K562 (cell line): ENCODE results near the gene ANTKMT. TPM values are rescaled to one million over a fixed set of nuclear protein-coding genes. Genes with fewer than 3 reads are reported as not detected.
A peak's percentile ranks its signal among the peaks of the same experiment; 100 is the strongest.

Experiments used
- ATAC-seq: fragments of 200-7000 bp; cut with Tn5 transposase; 3 replicates; pipeline ENCODE4 v1.9.1; 2020; ENCODE audit warnings: moderate library complexity
- BruUV-seq: library from RNA; stranded (reverse); fragments of 400-500 nt; replicated peaks from 2 replicates; lab custom pipeline; 2021; lab: Mats Ljungman, UMichigan
- CTCF ChIA-PET: fragments of 300-600 bp; formaldehyde crosslinking; extraction: SDS; loops from one replicate; lab custom pipeline; 2021; ENCODE audit warnings: low intra/inter-chr PET ratio; lab: Yijun Ruan, JAX
- POLR2A ChIA-PET: fragments of 300-600, 350-650 bp; sonication (Branson Sonifier 250); formaldehyde crosslinking; extraction: SDS; loops from one replicate; lab custom pipeline; 2021; ENCODE audit warnings: antibody characterized with exemption, inconsistent platforms; lab: Yijun Ruan, JAX
- DNase-seq, 4 experiments: peaks; one replicate each; pipeline versions ENCODE4 v3.0.0 to v3.0.0-alpha.2; 2011 to 2018; ENCODE audit warnings: low spot score in 3 of 4, mixed read lengths in 3 of 4; ENCODE audit errors: extremely low read depth in 1 of 4
- FAIRE-seq: peaks from 2 replicates; lab custom pipeline; 2011; peaks lifted over from hg19 to GRCh38; lab: Jason Lieb, UNC
- H2AFZ ChIP-seq: 2 replicates; pipeline ENCODE4 v1.6.0; 2011; ENCODE audit warnings: low read depth, low read length, control low read depth, inconsistent platforms
- H3K27ac ChIP-seq: fragments of 200-600 bp; 3 replicates; pipeline ENCODE4 v1.8.0; 2011; ENCODE audit warnings: low read depth, mild to moderate bottlenecking, control low read depth, inconsistent platforms, low read length, moderate library complexity, mixed read lengths; ENCODE audit errors: extremely low read depth
- H3K27me3 ChIP-seq, 2 experiments: fragments of 300-600 bp in 1 of 2; 2 replicates in 1 of 2; 3 replicates in 1 of 2; pipeline versions ENCODE4 v1.6.0 to v1.8.0; 2011; ENCODE audit warnings: inconsistent platforms in 2 of 2, low read length in 2 of 2, mild to moderate bottlenecking in 1 of 2, mixed read lengths in 1 of 2, moderate library complexity in 1 of 2; ENCODE audit not compliant: control insufficient read depth in 2 of 2, insufficient read depth in 2 of 2
- H3K36me3 ChIP-seq: fragments of 300-600 bp; 3 replicates; pipeline ENCODE4 v1.8.0; 2011; ENCODE audit warnings: mild to moderate bottlenecking, low read length, inconsistent platforms; ENCODE audit not compliant: control insufficient read depth, insufficient read depth
- H3K4me1 ChIP-seq, 2 experiments: fragments of 200-600 bp in 1 of 2; replicated peaks in 1 of 2; 2 replicates in 1 of 2; 3 replicates in 1 of 2; pipeline versions ENCODE4 v1.5.1 to v1.8.0; 2011; ENCODE audit warnings: inconsistent platforms in 2 of 2, low read length in 2 of 2, mild to moderate bottlenecking in 1 of 2, mixed read lengths in 1 of 2, moderate library complexity in 1 of 2; ENCODE audit not compliant: control insufficient read depth in 2 of 2, insufficient read depth in 2 of 2
- H3K4me2 ChIP-seq: 2 replicates; pipeline ENCODE4 v1.6.1; 2011; ENCODE audit warnings: low read length, control low read depth, inconsistent platforms, mixed read lengths; ENCODE audit not compliant: insufficient read depth
- H3K4me3 ChIP-seq: fragments of 200-600 bp; sonication (generic), shearing (Covaris generic); 2 replicates; pipeline ENCODE4 v1.5.1; 2016; ENCODE audit warnings: control low read depth, inconsistent platforms
- H3K79me2 ChIP-seq: fragments of 200-600 bp; 3 replicates; pipeline ENCODE4 v1.8.0; 2011; ENCODE audit warnings: low read length, inconsistent platforms; ENCODE audit not compliant: control insufficient read depth, insufficient read depth
- H3K9ac ChIP-seq, 2 experiments: 2 replicates each; pipeline versions ENCODE4 v1.6.0 to v1.6.1; 2011; ENCODE audit warnings: low read depth in 2 of 2, low read length in 2 of 2, control low read depth in 1 of 2, inconsistent platforms in 1 of 2, mild to moderate bottlenecking in 1 of 2, mixed read lengths in 1 of 2; ENCODE audit not compliant: insufficient read depth in 1 of 2
- H3K9me1 ChIP-seq: one replicate; pipeline ENCODE4 v1.6.0; 2011; ENCODE audit warnings: inconsistent platforms, mild to moderate bottlenecking, low read length, moderate library complexity; ENCODE audit not compliant: control insufficient read depth, insufficient read depth
- H3K9me3 ChIP-seq: replicated peaks from 2 replicates; pipeline ENCODE4 v1.5.1; 2011; ENCODE audit warnings: low read depth, low read length, inconsistent platforms; ENCODE audit not compliant: control insufficient read depth, insufficient read depth
- H4K20me1 ChIP-seq: replicated peaks from 2 replicates; pipeline ENCODE4 v1.6.1; 2011; ENCODE audit warnings: low read length, inconsistent platforms, mixed read lengths; ENCODE audit not compliant: control insufficient read depth, insufficient read depth
- PHF20 ChIP-seq: fragments of 450-650 bp; IDR thresholded peaks from 2 replicates; pipeline ENCODE4 v1.6.1; 2018; ENCODE audit not compliant: partially characterized antibody
- PTBP1 ChIP-seq: fragments of 200-400 bp; formaldehyde crosslinking; IDR thresholded peaks from 2 replicates; pipeline ENCODE4 v1.6.1; 2017; ENCODE audit warnings: low read depth, low read length
- PTTG1 ChIP-seq: fragments of 450-650 bp; IDR thresholded peaks from 2 replicates; pipeline ENCODE4 v1.6.1; 2016; ENCODE audit warnings: low read depth, mild to moderate bottlenecking, missing genetic modification characterization, missing compliant biosample characterization
- RHOXF2B ChIP-seq: fragments of 250-450 bp; sonication (Bioruptor Pico); conservative IDR thresholded peaks from 2 replicates; pipeline ENCODE4 v1.5.1; 2021
- STAT5B ChIP-seq: fragments of 250-450 bp; sonication (Bioruptor Pico); IDR thresholded peaks from 2 replicates; pipeline ENCODE4 v1.8.0; 2021; ENCODE audit warnings: mild to moderate bottlenecking, inconsistent platforms
- TEAD1 ChIP-seq, 2 experiments: fragments of 450-650 bp in 1 of 2; sonication (generic) in 1 of 2; formaldehyde crosslinking; IDR thresholded peaks; 2 replicates each; pipeline versions ENCODE4 v1.4.0 to v1.8.0; 2020 to 2022; ENCODE audit warnings: mild to moderate bottlenecking in 2 of 2, missing genetic modification reagents in 1 of 2
- ZNF586 ChIP-seq: fragments of 450-650 bp; formaldehyde crosslinking; conservative IDR thresholded peaks from 2 replicates; pipeline ENCODE4 v1.4.0; 2020; ENCODE audit warnings: mild to moderate bottlenecking, moderate library complexity
- WGBS: fragments of 100-300 bp; shearing (Covaris generic); methylation state at CpG from one replicate; pipeline ENCODE4 v1.1.6; 2016; ENCODE audit warnings: low coverage, mixed read lengths; ENCODE audit not compliant: insufficient coverage; ENCODE audit errors: missing lambda C conversion rate; 5-methylcytosine and 5-hydroxymethylcytosine counted together
- in situ Hi-C: fragments of 300-500 bp; cut with MboI; formaldehyde crosslinking; loops from 4 replicates; pipeline ENCODE4 v1.15.0; 2018; ENCODE audit warnings: inconsistent platforms, mixed read lengths
- intact Hi-C: fragments of 100-400 bp; cut with micrococcal nuclease; formaldehyde crosslinking; loops from 2 replicates; pipeline ENCODE4 v1.14.2; 2022
- polyA plus RNA-seq, 8 experiments: library from polyadenylated mRNA; depleted of rRNA in 4 of 8; stranded (reverse) in 5 of 8; unstranded in 3 of 8; fragments of >200 nt; fragmentation: Nextera tagmentation in 2 of 8; fragmentation: Illumina TruSeq in 1 of 8; extraction: Ambion mirVana in 2 of 8; extraction: Trizol in 1 of 8; gene quantifications; 2 replicates each; pipeline versions ENCODE4 v1.2.1 to v1.2.3, GENCODE V29; 2011 to 2014; ENCODE audit warnings: inconsistent platforms in 1 of 8, missing spikeins in 1 of 8
- total RNA-seq, 7 experiments: library from RNA; depleted of rRNA in 6 of 7; stranded (reverse); fragments of >200 nt in 6 of 7; fragmentation: Illumina TruSeq in 2 of 7; extraction: Trizol in 2 of 7; gene quantifications; 2 replicates each; pipeline versions ENCODE4 v1.2.1 to v1.2.3, GENCODE V29; 2011 to 2021; ENCODE audit warnings: low replicate concordance in 1 of 7
- TF ChIP-seq, protein P1 (sequence below): fragments of 150-350 bp; IDR thresholded peaks from 2 replicates; pipeline ENCODE4 v1.6.1; 2014; ENCODE audit warnings: low read depth, mild to moderate bottlenecking, low read length, borderline replicate concordance
- TF ChIP-seq, protein P2 (sequence below): fragments of 450-650 bp; IDR thresholded peaks from one replicate; pipeline ENCODE4 v1.6.1; 2018; ENCODE audit warnings: mild to moderate bottlenecking, moderate library complexity; ENCODE audit not compliant: partially characterized antibody

Gene ANTKMT
- total and polyA plus RNA-seq, 9 of the 15 experiments (the other 6 are each of a cell fraction or from before 2014, with no cell fraction given) = 0.58 to 217 (median 19.1) TPM

DNA sequence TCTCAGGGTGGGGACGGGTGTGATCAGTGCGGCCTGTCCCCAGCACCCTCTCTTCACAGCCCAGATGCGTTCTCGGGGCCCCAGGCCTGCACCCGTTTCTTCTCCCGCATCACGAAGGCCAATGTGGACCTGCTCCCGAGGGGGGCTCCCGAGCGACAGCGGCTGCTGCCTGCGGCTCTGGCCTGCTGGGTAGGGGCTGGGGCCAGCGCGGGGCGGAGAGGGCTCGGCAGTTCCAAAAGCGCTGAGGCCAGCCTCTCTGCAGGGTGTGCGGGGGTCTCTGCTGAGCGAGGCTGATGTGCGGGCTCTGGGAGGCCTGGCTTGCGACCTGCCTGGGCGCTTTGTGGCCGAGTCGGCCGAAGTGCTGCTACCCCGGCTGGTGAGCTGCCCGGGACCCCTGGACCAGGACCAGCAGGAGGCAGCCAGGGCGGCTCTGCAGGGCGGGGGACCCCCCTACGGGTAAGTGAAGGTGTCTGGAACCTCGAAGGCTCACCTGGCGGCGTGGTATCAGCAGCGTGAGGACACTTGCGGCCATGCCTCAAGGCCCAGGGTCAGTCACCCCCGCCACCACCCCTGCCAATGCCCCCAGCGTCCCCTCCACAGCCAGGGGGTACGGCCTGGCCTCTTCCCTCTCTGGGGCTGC is 44.0 kb downstream of the ANTKMT start:
- Histone ChIP-seq H3K9ac (no peak overlapping the region), H3K4me1 (peaks cover 0 to 86% of the 10 kb centered on the region in 2 experiments; a peak in 2 of 5 replicates), H4K20me1 (0 out of 2 replicates have a peak, but pooled peaks cover 3% of the 10 kb centered on the region), H3K9me1 (no peaks in the 10 kb centered on the region), H3K27me3 (peaks cover 0 to 6% of the 10 kb centered on the region in 2 experiments; a peak in 1 of 5 replicates), H3K79me2 (no peaks in the 10 kb centered on the region), H3K9me3 (no peaks in the 10 kb centered on the region), H2AFZ (no peak overlapping the region), H3K4me2 (no peak overlapping the region), H3K4me3 (no peak overlapping the region), H3K36me3 (no peaks in the 10 kb centered on the region), H3K27ac (no peak overlapping the region)
- CTCF ChIA-PET = no interaction called here
- 28% methylated on average over 21 of the region's 38 CpGs for WGBS
- no TSS peak for BruUV-seq
- FAIRE-seq = no peak
- TF ChIP-seq TEAD1 (CRISPR knock-in tag; IDR thresholded peaks at IDR 0.05) = no peak
- TF ChIP-seq PTTG1 (tag) = no peak
- no peak for TF ChIP-seq STAT5B (CRISPR knock-in tag)
- no peak for TF ChIP-seq RHOXF2B
- TF ChIP-seq, protein P1, sequence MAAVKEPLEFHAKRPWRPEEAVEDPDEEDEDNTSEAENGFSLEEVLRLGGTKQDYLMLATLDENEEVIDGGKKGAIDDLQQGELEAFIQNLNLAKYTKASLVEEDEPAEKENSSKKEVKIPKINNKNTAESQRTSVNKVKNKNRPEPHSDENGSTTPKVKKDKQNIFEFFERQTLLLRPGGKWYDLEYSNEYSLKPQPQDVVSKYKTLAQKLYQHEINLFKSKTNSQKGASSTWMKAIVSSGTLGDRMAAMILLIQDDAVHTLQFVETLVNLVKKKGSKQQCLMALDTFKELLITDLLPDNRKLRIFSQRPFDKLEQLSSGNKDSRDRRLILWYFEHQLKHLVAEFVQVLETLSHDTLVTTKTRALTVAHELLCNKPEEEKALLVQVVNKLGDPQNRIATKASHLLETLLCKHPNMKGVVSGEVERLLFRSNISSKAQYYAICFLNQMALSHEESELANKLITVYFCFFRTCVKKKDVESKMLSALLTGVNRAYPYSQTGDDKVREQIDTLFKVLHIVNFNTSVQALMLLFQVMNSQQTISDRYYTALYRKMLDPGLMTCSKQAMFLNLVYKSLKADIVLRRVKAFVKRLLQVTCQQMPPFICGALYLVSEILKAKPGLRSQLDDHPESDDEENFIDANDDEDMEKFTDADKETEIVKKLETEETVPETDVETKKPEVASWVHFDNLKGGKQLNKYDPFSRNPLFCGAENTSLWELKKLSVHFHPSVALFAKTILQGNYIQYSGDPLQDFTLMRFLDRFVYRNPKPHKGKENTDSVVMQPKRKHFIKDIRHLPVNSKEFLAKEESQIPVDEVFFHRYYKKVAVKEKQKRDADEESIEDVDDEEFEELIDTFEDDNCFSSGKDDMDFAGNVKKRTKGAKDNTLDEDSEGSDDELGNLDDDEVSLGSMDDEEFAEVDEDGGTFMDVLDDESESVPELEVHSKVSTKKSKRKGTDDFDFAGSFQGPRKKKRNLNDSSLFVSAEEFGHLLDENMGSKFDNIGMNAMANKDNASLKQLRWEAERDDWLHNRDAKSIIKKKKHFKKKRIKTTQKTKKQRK = no peak
- TF ChIP-seq PTBP1 = no peak
- TF ChIP-seq, protein P2, sequence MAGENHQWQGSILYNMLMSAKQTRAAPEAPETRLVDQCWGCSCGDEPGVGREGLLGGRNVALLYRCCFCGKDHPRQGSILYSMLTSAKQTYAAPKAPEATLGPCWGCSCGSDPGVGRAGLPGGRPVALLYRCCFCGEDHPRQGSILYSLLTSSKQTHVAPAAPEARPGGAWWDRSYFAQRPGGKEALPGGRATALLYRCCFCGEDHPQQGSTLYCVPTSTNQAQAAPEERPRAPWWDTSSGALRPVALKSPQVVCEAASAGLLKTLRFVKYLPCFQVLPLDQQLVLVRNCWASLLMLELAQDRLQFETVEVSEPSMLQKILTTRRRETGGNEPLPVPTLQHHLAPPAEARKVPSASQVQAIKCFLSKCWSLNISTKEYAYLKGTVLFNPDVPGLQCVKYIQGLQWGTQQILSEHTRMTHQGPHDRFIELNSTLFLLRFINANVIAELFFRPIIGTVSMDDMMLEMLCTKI = no peak
- no peak for TF ChIP-seq ZNF586 (CRISPR knock-in tag)
- TF ChIP-seq PHF20 = no peak
- 0 out of 3 replicates have a peak, but pooled peaks have one; percentile 9 for ATAC-seq
- in situ Hi-C loops = no loop called here
- POLR2A ChIA-PET = no interaction called here
- intact Hi-C loops = no loop called here
- no peak for DNase-seq
